OCI-LY7 (cell line): ENCODE measurements around the gene NUFIP2.

Experiments used
- CTCF ChIP-seq: fragments of 200-600 bp; sonication (generic); conservative IDR thresholded peaks from 2 replicates; pipeline ENCODE4 v1.5.1; 2014; ENCODE audit warnings: mild to moderate bottlenecking, antibody characterized with exemption, low read length, moderate library complexity, mixed read lengths
- EZH2phosphoT487 ChIP-seq: fragments of 200-600 bp; sonication (generic); IDR thresholded peaks from 2 replicates; pipeline ENCODE4 v1.6.1; 2018; ENCODE audit warnings: low read depth, borderline replicate concordance, mild to moderate bottlenecking, mixed run types, antibody characterized with exemption, low read length, moderate library complexity, mixed read lengths

- TF ChIP-seq EZH2phosphoT487 (no peak), CTCF (no peak)
Measured at GRCh38 chr17:29214215-29215146, 79.5 kb downstream of the NUFIP2 start.
